Subcutaneous abdominal adipose tissue (tissue), 5 donors: ENCODE measurements around the gene ATP5PB.

Source experiments
- H3K27ac ChIP-seq: one replicate; pipeline ENCODE4 v1.7.0; 2013; ENCODE audit warnings: low read depth, mild to moderate bottlenecking, inconsistent platforms, low read length, moderate library complexity
- H3K27me3 ChIP-seq, 5 donors: one replicate each; pipeline ENCODE4 v1.7.0; 2013; ENCODE audit warnings: low read length in 5 of 5, inconsistent platforms in 1 of 5; ENCODE audit not compliant: control insufficient read depth in 5 of 5, insufficient read depth in 4 of 5
- H3K36me3 ChIP-seq, 5 donors: one replicate each; pipeline ENCODE4 v1.7.0; 2013; ENCODE audit warnings: low read length in 5 of 5; ENCODE audit not compliant: control insufficient read depth in 5 of 5, insufficient read depth in 5 of 5
- H3K4me1 ChIP-seq, 5 donors: one replicate each; pipeline ENCODE4 v1.7.0; 2013; ENCODE audit warnings: low read length in 5 of 5, mild to moderate bottlenecking in 3 of 5, moderate library complexity in 1 of 5; ENCODE audit not compliant: control insufficient read depth in 5 of 5, insufficient read depth in 5 of 5
- H3K4me3 ChIP-seq, 5 donors: one replicate each; pipeline ENCODE4 v1.7.0; 2013; ENCODE audit warnings: low read length in 5 of 5, low read depth in 1 of 5
- H3K9ac ChIP-seq, 5 donors: one replicate each; pipeline ENCODE4 v1.7.0; 2013; ENCODE audit warnings: low read length in 5 of 5, mild to moderate bottlenecking in 4 of 5, moderate library complexity in 3 of 5
- H3K9me3 ChIP-seq, 5 donors: one replicate each; pipeline ENCODE4 v1.7.0; 2013; ENCODE audit warnings: low read length in 5 of 5; ENCODE audit not compliant: control insufficient read depth in 5 of 5
- donor health status: healthy.
- donor health status: healthy.
- donor health status: healthy.
- donor health status: healthy.
- donor health status: healthy.

The ATP5PB gene

DNA sequence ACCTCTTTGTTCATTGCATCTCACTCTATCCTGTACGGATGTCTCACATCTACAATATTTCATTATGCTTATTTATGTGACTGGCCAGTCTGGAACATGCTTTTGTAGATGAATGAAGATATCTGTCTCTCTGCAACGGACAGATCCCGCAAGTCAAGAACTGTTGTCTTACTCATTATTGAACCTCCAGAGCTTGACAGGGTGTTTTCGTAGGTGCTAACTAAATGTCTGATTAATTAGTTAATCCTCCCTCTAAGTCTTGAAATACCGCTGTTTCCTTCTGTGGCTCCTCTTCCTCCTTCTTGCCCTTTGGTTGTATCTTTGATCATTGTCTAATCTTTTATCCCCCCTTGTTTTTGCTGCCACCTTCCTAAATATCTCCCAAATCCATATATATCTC is 21.3 kb downstream of the ATP5PB start:
- Histone ChIP-seq H3K27me3 (no peaks in the 10 kb centered on the region), H3K4me3 (no peak overlapping the region), H3K9ac (no peak overlapping the region), H3K36me3 (peaks cover 31 to 52% (median 43%) of the 10 kb centered on the region in 5 donors), H3K27ac (no peak overlapping the region), H3K4me1 (peaks cover 2 to 33% (median 8%) of the 10 kb centered on the region in 5 donors), H3K9me3 (peaks cover 0 to 2% (median 0%) of the 10 kb centered on the region in 5 donors)

DNA sequence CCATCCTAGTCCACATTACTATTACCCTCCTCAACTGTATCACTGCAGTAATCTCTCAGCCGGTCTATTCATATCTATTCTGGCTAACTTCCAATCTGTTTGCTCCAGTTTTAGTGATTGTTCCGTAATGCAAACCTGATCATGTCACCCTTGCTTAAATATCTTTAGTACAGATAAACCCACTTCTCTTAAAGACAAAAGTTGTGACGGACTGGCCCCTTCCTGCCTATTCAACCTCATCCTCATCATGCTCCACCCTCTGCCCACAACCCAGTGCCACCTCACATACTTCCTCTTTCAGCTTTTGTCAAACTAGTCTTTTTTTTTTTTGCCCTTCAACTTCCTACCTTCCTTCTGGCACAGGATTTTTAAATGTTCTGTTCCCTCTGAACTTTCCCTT is 21.7 kb downstream of the ATP5PB start:
- Histone ChIP-seq H3K27ac (no peak overlapping the region), H3K36me3 (peaks cover 31 to 49% (median 43%) of the 10 kb centered on the region in 5 donors), H3K9ac (no peak overlapping the region), H3K9me3 (peaks cover 0 to 2% (median 0%) of the 10 kb centered on the region in 5 donors), H3K4me1 (peaks cover 3 to 37% (median 8%) of the 10 kb centered on the region in 5 donors), H3K4me3 (no peak overlapping the region), H3K27me3 (no peaks in the 10 kb centered on the region)

DNA sequence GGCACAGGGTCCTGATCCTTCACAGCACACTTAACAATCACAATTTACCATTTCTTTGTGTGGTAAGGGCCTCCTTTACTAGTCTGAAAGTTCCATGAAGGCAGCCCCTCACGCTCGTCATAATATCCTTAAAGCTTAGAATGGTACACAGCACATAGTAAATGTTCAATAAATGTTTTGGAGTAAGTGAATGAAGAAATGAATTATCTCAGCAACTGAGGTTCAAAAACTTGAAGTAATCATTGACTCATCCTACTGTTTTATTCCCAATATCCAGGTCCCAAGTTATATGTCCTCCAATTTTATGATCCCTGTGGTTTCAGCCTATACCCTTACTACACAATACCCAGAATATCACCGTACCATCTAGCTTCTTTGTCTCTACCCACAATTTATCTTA is 22.3 kb downstream of the ATP5PB start:
- Histone ChIP-seq H3K9me3 (no peaks in the 10 kb centered on the region), H3K4me1 (peaks cover 3 to 43% (median 8%) of the 10 kb centered on the region in 5 donors), H3K36me3 (peaks cover 31 to 49% (median 42%) of the 10 kb centered on the region in 5 donors), H3K9ac (no peak overlapping the region), H3K4me3 (no peak overlapping the region), H3K27me3 (no peaks in the 10 kb centered on the region), H3K27ac (no peak overlapping the region)

DNA sequence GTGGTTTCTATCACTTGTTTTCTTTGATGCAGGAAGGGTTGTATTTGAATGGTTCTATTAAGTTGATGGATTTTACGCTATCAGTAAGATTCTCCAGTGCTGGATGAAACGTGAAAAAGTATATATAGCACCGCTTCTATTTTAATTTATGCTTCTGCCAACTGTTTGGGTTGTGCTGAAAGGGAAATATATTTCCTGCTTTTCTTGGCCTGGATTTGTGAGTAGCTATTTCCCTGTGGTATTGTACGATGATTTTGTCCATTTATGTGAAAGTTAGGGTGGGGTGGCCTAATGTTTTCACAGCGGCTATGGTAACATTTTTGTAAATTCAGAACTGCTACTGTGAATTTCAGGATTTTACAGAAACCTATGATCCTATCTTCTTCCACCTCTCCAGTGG is 24.8 kb downstream of the ATP5PB start:
- peak overlapping the region; percentile 16 to 69 (median 62) for H3K9ac ChIP-seq
- peaks cover 5 to 58% (median 15%) of the 10 kb centered on the region in 5 donors for H3K4me1 ChIP-seq
- no peaks in the 10 kb centered on the region for H3K9me3 ChIP-seq
- peak overlapping the region in 4 of 5 donors; percentile 13 to 55 (median 47) for H3K4me3 ChIP-seq
- H3K27me3 ChIP-seq = no peaks in the 10 kb centered on the region
- peak overlapping the region; percentile 24 for H3K27ac ChIP-seq
- peaks cover 19 to 34% (median 24%) of the 10 kb centered on the region in 5 donors for H3K36me3 ChIP-seq

DNA sequence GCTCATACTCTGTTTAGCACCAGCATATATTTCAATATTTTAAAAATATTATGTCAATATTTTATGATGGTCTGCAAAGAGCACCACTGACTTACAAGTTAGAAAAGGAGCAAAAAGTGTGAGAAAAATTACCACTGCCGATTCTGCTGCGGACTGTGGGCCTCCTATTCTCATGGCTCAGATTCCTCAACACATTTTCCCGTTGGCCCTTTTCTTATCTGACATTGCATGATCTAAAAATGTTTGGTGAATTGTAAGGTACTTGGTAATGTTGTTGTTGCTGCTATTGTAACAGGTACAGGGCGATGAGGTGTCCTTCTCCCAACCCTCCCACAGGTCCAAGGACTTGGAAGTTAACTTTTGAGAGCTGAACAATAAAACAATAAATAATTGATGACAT is 25.3 kb downstream of the ATP5PB start:
- H3K27ac ChIP-seq = peak overlapping the region; percentile 24
- H3K36me3 ChIP-seq = peaks cover 18 to 30% (median 23%) of the 10 kb centered on the region in 5 donors
- no peaks in the 10 kb centered on the region for H3K27me3 ChIP-seq
- peaks cover 5 to 58% (median 15%) of the 10 kb centered on the region in 5 donors for H3K4me1 ChIP-seq
- no peaks in the 10 kb centered on the region for H3K9me3 ChIP-seq
- peak overlapping the region in 2 of 5 donors; percentile 42 to 55 for H3K4me3 ChIP-seq
- H3K9ac ChIP-seq = peak overlapping the region; percentile 16 to 69 (median 62)

DNA sequence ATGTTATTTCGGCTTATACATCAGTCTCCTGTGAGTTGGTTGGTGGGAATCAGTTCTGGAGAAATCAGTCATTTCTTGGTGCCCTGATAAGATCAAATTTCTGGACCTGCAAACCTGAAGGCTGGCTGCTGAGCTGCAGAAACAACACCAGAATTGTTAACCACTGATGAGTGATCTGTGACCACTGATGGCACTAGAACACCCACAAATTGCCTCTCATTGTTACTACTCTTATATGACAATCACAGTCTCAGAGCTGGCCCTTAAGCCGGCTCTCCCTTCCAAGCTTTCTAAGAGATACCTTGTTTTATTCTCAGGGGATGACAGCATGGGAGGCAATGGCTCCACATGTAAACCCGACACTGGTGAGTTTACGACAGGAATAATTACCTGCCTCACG is 26.4 kb downstream of the ATP5PB start:
- Histone ChIP-seq H3K9me3 (no peaks in the 10 kb centered on the region), H3K4me3 (no peak overlapping the region), H3K27ac (no peak overlapping the region), H3K4me1 (peaks cover 5 to 54% (median 15%) of the 10 kb centered on the region in 5 donors), H3K36me3 (peaks cover 7 to 18% (median 15%) of the 10 kb centered on the region in 5 donors), H3K9ac (peak overlapping the region in 1 of 5 donors; percentile 19), H3K27me3 (no peaks in the 10 kb centered on the region)

DNA sequence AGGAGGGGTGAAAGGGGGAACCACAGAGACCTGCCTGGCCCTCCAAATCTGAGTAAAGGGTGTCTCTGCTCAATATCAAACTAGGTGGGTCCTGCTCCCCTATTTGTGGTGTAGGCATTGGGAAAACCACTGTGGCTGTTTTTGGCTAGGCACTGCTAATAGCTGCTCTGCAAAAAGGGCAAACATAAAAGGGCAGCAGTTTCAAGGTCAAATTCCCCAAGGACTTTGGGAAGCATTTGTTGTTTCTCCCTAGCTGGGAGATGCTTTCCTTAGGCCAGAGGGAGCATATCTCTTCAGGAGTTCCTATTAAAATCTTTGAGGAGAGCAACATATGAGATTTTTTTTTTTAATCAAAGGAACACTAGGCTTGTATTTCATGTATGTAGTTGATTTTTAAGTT is 26.9 kb downstream of the ATP5PB start:
- Histone ChIP-seq H3K27me3 (no peaks in the 10 kb centered on the region), H3K36me3 (peaks cover 4 to 15% (median 14%) of the 10 kb centered on the region in 5 donors), H3K27ac (peak overlapping the region; percentile 54), H3K9me3 (no peaks in the 10 kb centered on the region), H3K9ac (peak overlapping the region in 1 of 5 donors; percentile 19), H3K4me1 (peaks cover 5 to 51% (median 15%) of the 10 kb centered on the region in 5 donors), H3K4me3 (no peak overlapping the region)

DNA sequence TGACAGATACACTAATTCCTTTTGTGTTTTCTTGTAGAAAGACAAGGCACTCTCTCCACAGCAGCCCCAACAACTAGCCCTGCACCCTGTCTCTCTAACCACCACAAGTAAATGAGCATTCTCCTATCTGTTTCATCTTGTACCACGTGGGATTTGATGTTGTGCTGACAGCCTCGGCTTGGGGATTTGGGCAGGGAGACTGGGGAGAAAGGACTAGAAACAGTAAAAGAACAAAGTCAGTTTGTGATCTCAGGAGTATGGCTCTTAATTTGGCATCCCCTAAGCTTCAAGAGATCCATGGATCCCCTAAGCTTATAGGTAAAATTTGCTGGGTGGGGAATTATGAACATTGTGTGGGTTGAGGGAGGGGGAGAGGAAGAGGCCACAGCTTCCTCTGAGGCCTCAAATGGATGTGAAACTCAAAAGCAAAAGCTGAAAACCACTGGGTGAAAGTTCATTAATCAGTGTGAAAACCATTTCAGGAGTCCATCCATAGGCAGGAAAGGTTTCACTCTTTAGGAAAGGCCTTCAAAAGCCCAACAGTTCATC is 27.6 kb downstream of the ATP5PB start:
- Histone ChIP-seq H3K4me3 (peak overlapping the region in 1 of 5 donors; percentile 32), H3K4me1 (peaks cover 5 to 51% (median 20%) of the 10 kb centered on the region in 5 donors), H3K27me3 (no peaks in the 10 kb centered on the region), H3K27ac (peak overlapping the region; percentile 54), H3K9ac (peak overlapping the region in 1 of 5 donors; percentile 44), H3K9me3 (no peaks in the 10 kb centered on the region), H3K36me3 (peaks cover under 1 to 10% (median 9%) of the 10 kb centered on the region in 5 donors)

DNA sequence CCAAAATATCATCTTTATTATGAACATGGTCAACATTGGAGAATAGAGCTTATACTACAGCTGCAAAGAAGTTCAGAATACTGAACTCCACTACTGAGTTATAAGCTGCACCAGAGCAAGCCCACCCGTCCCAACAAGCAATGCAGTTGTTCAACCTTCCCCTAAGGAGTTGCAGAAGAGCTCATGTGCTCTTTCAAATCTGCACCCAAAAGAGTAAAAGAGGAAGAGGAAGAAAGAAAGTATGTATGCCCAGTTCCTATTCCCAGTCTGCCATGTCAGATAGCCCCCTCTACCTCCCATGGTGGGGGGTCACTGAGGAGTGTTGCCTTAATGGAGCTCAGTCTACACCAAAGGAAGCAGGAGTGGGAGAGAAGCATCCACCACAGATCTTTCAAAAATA is 31.4 kb downstream of the ATP5PB start:
- Histone ChIP-seq H3K27me3 (no peaks in the 10 kb centered on the region), H3K4me1 (peaks cover 2 to 36% (median 13%) of the 10 kb centered on the region in 5 donors), H3K9ac (no peak overlapping the region), H3K9me3 (no peaks in the 10 kb centered on the region), H3K27ac (no peak overlapping the region), H3K4me3 (no peak overlapping the region), H3K36me3 (peaks cover 0 to 10% (median 2%) of the 10 kb centered on the region in 5 donors)

DNA sequence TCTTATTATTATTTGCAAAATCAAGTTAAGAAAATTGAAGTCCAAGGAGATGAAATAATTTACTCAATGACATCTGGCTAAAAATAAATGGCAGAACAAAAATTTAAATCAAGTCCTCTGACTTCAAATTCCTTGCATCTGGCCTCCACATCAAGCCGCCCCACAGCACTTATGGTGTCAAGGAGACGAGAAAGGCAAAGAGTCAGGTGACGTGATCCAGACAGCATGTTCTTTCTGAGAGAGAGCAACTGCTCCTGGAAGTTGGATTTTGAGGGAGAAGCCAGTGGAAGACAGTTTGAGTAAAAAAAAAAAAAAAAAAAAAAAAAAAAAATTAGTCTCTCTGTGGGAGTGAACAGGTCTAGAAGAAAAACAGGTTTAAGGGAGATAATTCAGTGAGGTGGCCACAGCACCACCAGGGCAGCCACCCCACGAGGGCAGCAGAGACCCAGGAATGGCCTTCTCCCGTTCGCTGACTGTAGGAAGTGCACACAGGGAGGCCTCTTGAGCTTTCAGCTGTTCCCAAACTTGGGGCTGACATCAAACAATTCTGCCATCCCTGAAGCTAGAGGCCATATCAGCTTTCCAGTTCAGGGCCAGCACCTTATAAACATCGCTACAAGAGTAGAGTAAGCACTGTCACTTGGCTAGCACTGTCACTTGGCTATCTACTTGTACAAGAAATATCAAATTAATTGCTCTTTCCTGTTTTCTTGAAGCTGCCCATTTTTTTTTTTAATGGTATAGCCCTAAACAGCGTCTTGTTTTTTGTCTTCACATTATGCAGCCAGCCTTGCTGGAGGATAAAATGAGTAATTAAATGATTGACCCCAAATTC is 32.3 kb downstream of the ATP5PB start:
- no peaks in the 10 kb centered on the region for H3K9me3 ChIP-seq
- H3K27me3 ChIP-seq = no peaks in the 10 kb centered on the region
- H3K4me3 ChIP-seq = no peak overlapping the region
- no peak overlapping the region for H3K27ac ChIP-seq
- peak overlapping the region in 1 of 5 donors; percentile 16 for H3K9ac ChIP-seq
- peaks cover 0 to 10% (median 2%) of the 10 kb centered on the region in 5 donors for H3K36me3 ChIP-seq
- H3K4me1 ChIP-seq = peaks cover 2 to 27% (median 12%) of the 10 kb centered on the region in 5 donors
